Erythroblast (primary cell): ENCODE data around the gene OSCP1.

Experiments used
- DNase-seq, 2 experiments: peaks; one replicate each; lab custom pipeline; 2025; lab: John Stamatoyannopoulos, UW
- GATA1 ChIP-seq: IDR thresholded peaks from 2 replicates; pipeline ENCODE4 v1.6.1; 2011; ENCODE audit warnings: low read depth, mild to moderate bottlenecking, control low read depth, low read length, moderate library complexity
- POLR2A ChIP-seq: IDR thresholded peaks from 2 replicates; pipeline ENCODE4 v1.6.1; 2011; ENCODE audit warnings: mild to moderate bottlenecking, low read length

The OSCP1 gene

DNA sequence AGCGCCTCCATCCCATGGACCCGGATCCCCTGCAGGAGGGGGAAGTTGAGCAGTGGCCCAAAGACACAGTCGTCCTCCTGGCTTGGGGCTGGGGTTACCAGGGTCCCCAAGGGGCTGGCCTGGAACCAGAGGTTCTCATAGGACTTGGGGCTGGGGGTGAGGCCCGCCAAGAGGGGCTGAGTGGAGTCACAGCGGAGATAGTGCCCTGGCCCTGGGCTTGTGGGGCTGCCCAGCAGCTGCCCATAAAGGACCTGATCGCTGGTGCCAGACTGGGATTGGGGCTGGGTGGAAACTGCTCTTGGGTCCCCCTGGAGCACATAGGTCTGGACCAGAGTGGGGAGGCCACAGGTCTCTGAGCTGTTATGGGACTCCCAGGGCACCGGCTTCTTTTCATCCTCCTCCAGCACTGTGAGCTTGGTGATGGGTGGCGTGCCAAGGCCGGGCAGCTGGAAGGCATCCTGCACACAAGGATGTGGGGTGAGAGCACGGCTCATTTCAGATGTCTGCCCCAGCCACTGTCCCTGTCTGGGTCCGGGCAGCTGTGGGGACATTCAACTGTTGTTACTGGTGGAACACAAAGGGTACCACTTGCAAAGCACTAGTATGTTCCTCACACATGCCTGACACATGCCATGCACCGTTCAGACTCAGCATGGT lies 16.2 kb upstream of the OSCP1 start:
- no peak for DNase-seq
- TF ChIP-seq GATA1 (no peak), POLR2A (no peak)

DNA sequence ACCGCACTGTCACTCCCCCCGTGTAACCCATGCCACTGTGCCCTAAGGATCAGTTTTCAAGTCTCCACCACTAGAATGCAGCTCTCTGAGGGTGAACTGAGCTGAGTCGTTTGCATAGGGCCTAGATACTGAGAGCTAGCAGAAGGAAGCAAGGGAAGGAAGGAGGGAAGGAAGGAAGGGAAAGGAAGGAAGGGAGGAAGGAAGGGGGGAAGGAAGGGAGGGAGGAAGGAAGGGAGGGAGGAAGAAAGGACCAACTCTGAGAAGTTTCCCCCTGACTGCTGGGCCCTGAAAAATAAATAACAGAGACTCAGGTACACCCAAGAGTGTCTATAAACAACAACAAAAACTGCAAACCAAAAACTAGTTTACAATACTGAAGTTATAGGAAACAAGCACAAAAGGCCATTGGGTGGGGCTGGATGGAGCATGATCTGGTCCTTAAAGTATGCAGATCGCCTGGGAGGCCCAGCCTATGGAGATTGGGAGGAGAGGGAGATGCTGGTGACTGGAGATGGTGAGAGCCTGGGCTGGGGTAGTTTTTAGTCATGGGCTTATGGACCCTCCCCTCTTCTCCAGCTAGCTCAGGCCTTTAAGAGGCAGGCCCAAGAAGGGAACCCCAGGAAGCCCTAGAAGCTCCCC lies 15.6 kb upstream of the OSCP1 start:
- TF ChIP-seq GATA1: no peak
- no peak for TF ChIP-seq POLR2A
- no peak for DNase-seq

DNA sequence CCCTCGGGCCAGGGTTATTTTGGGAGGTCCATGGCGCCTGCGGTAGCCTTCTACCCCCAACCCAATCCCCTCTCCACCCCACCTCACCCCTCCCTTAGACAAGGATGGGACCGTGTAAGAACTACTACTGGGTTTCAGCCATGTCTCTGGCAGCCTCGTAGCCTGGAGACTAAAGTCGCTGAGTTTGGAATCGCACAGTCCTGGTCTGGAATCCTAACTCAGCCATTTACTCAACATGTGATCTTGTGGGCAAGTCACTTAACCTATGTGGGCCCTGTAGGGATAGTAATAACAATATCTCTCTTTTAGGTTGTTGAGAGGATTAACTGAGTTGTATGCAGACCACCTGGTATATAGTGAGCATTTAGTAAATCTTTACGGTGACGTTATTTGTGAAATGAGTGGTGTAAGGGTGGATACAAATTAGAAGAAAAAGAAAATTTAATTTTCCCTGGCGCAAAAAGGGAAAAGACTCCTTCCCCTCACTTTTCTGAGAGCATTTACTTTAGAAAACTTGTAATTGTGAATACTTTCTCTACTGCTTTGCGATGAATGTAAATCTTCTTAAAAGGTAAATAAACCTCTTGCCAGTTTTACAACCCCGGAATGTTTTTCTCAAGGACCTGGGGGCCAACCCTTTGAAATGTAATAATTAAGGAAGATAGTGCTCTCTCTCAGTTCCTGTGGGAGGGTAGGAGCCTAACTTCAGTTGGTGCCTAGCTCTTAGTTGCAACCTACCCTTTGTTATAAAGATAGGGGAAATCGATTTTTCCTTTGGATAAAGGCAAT lies 14.5 kb upstream of the OSCP1 start:
- DNase-seq: no peak
- TF ChIP-seq GATA1 (no peak), POLR2A (peak; percentile 66)

DNA sequence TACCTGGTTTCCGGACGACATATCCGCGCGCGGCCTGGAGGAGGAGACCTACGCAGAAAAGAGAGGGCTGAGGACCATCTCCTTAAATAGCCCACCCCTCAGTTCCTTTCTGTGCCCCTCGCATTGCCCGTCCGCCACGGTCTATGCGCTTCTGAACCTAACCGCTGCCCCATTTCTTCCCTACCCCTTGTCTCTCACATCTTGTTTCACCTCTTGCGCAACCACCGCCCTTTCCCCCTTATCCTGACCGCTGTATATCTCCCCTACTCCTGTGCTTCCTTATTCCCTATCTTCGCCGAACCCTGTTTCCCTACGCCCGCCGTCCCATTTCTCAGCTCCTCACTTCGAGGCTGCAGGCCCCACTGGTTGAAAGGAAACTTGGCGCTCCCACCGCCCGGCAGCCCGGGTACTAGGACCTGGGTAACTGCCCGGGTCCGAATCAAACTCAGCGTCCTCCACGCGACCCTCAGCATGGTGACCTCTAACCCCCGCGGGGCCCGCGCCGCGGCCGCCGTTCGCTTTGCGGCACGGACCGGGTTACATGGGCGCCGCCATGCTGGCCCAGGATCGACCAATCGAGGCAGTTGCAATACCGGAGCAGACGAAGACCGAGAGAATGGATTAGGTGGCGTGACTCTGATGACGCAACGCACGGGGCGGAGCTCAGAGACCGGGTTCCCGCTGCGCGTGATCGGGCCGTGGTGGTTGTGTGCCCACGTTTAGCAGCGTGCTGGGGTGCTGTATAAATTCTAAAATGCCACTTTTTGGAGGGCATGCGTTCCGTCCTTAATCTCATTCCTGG lies 13.8 kb upstream of the OSCP1 start, which contains the start of gene MRPS15:
Gene MRPS15, minus strand, starts transcription at position 582 of the 802 bp plus-strand sequence. Its CDS starts 109 bp downstream, at position 473.
- TF ChIP-seq GATA1 (no peak), POLR2A (peak; percentile 94)
- DNase-seq: peak; percentile 96 to 97

DNA sequence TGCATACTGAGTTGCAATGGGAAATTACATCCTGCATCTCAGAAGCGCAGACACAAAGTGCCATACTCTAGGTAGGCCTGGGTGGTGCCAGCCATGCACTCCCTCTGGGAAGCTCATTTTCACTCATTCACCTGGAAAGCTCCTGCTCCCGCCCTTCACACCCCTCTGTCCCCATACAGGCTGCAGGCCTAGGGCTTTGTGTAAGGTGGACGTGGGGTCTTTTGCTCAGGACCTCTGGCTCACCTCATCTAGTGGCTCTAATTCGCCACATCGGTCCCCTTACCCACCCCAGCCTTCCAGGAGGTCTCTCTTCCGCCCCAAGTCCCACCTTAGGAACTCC lies 13.2 kb upstream of the OSCP1 start:
- DNase-seq: peak in 1 of 2 experiments; percentile 36

DNA sequence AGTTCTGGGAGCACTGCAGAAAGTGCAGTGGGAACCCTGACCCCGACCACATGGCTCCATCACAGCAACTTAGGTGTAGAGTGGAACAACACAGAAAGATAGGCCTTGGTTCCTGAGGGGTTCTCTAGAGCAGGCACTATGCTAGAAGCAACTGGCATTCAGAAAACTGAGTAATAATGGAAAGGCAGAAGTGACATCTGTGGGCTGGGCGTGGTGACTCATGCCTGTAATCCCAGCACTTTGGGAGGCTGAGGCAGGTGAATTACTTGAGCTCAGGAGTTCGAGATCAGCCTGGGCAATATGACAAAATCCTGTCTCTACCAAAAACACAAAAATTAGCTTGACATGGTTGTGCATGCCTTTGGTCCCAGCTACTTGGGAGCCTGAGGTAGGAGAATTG lies 8.7 kb upstream of the OSCP1 start:
- TF ChIP-seq POLR2A (no peak), GATA1 (no peak)
- DNase-seq: peak in 1 of 2 experiments; percentile 16

More for the DNA sequence above, 13.2 kb upstream of the OSCP1 start:
- TF ChIP-seq POLR2A (no peak), GATA1 (no peak)

DNA sequence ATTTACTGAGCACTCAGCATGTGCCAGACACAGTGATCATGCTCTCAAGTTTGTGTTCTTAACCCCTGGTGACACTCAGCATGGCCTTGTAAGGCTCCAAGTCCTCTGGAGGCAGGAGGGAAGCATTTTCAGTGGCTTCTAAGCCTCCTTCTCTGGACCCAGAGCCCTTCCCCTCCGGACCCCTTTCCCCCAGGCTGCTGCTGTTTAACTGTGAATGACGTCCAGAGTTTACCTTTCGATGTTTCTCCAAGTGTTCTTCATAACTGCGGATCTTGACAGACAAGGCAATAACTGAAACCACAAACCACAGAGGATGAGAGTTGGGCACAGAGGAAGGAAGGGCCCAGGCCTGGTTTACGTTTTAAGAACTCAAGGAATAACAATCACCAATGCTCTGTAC lies 7.4 kb upstream of the OSCP1 start:
- DNase-seq: no peak
- TF ChIP-seq GATA1 (no peak), POLR2A (no peak)

DNA sequence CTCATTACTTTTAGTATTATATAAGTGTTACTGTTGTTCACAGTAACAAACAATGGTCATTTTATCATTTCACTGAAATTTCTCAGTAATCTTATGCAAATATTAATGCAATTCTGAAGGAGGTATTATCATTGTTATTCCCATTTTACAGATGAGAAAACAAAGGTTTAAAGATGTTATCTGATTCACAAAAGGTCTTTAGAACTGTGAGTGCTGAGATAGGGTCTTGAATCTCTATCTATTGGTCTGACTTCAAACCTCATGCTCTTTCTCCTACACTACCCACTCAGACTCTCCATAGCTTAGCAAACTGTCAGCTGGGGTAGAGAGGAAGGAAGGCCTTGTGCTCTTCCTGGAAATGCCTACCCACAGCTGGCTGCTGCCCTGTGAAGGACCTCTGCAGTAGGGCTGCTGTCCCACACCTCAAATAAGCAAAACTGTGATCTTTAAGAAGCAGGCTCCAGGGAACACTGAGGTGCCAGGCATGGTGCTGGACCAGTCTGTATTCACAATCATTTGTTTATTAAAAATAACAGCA lies 6.2 kb upstream of the OSCP1 start:
- no peak for DNase-seq
- no peak for TF ChIP-seq GATA1
- TF ChIP-seq POLR2A: no peak

DNA sequence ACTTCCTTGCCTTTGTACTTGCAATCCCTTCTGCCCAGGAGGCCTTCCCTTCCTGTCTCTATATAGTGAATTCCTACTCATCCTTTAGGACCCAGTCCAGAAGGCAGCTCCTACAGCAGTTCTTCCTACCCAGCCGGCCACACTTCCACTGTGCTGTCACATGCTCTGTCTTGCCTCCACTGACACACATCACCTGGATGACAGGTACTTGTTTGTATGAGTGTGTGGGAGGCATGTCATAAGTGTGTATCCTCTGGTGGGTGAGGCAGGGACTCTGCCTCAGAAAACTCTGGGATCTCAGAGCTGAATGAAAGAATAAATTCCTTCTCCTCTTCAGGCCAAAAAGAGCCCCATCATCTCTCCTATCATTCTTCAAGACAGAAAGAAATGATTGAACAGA lies 5.1 kb upstream of the OSCP1 start:
- DNase-seq: no peak
- TF ChIP-seq GATA1 (no peak), POLR2A (no peak)

DNA sequence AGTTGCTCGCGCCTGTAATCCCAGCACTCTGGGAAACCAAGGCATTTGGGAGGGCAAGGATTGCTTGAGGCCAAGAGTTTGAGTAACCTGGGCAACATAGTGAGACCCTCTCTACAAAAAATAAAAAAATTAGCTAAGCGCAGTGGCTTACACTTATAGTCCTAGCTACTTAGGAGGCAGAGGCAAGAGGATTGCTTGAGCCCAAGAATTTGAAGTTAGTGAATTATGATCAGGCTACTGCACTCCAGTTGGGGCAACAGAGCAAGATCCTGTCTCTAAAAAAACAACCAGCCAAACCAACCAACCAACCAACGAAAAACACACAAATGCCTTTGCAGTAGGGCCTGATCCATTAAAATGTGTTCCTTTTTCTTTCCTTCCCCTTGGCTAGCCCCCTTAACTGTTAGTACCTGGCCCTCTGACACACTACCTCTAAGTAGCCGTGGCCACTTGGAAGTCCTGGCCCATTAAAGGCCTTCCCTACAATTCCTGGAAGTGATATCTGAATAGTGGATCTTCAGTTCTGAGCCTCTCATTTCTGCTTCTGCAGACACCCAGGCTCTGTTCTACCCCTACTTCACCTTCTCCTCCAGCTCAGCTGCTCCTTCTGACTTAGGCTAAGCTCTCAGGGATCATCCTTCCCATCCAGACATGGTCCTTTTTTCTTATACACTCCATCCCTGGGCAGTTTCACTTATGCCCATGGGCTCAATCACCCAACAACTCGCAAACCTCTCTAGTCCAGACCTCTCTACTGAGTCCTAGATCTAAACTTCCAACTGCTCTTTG lies 3.5 kb upstream of the OSCP1 start:
- TF ChIP-seq GATA1 (no peak), POLR2A (no peak)

DNA sequence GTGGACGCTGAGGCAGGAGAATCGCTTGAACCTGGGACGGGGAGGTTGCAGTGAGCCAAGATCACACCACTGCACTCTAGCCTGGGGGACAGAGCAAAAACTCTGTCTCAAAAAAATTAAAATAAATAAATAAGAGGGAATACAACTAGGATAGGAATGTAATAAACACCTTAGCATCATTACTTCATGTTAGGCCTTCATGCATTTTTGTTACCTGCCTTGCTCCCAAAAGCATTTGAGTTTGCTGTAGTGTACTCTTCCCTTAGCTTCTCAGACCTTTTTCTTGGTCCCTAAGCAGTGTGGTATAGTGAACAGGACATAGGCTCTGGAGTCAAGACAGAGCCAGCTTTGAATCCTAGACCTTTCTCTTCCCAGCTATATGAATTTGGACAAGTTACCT lies 2.8 kb upstream of the OSCP1 start:
- no peak for TF ChIP-seq GATA1
- TF ChIP-seq POLR2A: no peak
- DNase-seq: no peak

More for the DNA sequence above, 3.5 kb upstream of the OSCP1 start:
- no peak for DNase-seq

DNA sequence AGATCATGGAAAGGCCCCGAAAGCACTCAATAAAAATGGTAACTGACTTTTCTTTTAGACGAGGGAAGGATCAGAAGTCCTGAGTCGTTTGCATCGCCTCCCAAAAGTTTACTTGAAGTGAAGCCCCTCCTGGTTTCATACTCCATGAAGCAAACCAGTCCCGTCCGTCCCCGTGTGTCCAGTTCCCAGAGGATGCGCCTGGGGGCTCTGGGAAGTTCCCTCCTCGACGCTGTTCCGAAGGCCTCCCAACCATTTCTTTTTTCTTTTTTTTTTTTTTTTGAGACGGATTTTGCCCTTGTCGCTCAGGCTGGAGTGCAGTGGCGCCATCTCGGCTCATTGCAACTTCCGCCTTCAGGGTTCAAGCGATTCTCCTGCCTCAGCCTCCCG lies 661 bp upstream of the OSCP1 start:
- TF ChIP-seq POLR2A (no peak), GATA1 (no peak)
- DNase-seq: no peak
